Measurements from ENCODE around the gene RALGDS.

The RALGDS gene

GRCh38 chr9:133118179-133118520, 2.9 kb downstream of the RALGDS start:
- DNase-seq, result no peak
- Histone ChIP-seq H3K27ac (no peak overlapping the region), H3K36me3 (replicated peaks) (no peaks in the 10 kb centered on the region), H3K27me3 (replicated peaks) (no peaks in the 10 kb centered on the region), H3K4me3 (ENCODE audit: low read depth, low read length) (no peak overlapping the region)
- TF ChIP-seq CTCF (IDR thresholded peaks at IDR 0.05; ENCODE audit: low read depth, low read length, missing control alignments), result no peak
- in situ Hi-C loops (cut with HindIII; ENCODE audit: low pct_ligation_motif_present, low sequenced_read_pairs), result no loop called here

- DNase-seq, result no peak
- Histone ChIP-seq H3K27me3 (replicated peaks) (no peaks in the 10 kb centered on the region), H3K4me3 (ENCODE audit: low read depth, low read length) (no peak overlapping the region), H3K27ac (no peak overlapping the region), H3K36me3 (replicated peaks) (no peaks in the 10 kb centered on the region)
- no peak for TF ChIP-seq CTCF (IDR thresholded peaks at IDR 0.05; ENCODE audit: low read depth, low read length, missing control alignments)
- in situ Hi-C loops (cut with HindIII; ENCODE audit: low pct_ligation_motif_present, low sequenced_read_pairs), result no loop called here
Observed at GRCh38 chr9:133117271-133118178, 3.5 kb downstream of the RALGDS start.

GRCh38 chr9:133116346-133117231, 4.5 kb downstream of the RALGDS start:
- DNase-seq, result no peak
- in situ Hi-C loops (cut with HindIII; ENCODE audit: low pct_ligation_motif_present, low sequenced_read_pairs), result no loop called here
- no peak for TF ChIP-seq CTCF (IDR thresholded peaks at IDR 0.05; ENCODE audit: low read depth, low read length, missing control alignments)
- no peaks in the 10 kb centered on the region for H3K36me3 ChIP-seq (replicated peaks)
- no peak overlapping the region for H3K27ac ChIP-seq
- H3K4me3 ChIP-seq (ENCODE audit: low read depth, low read length), result no peak overlapping the region
- no peaks in the 10 kb centered on the region for H3K27me3 ChIP-seq (replicated peaks)

- Histone ChIP-seq H3K36me3 (replicated peaks) (no peaks in the 10 kb centered on the region), H3K27me3 (replicated peaks) (no peaks in the 10 kb centered on the region), H3K27ac (peak overlapping the region; percentile 32), H3K4me3 (ENCODE audit: low read depth, low read length) (no peak overlapping the region)
- peak; percentile 62 for DNase-seq
- TF ChIP-seq CTCF (IDR thresholded peaks at IDR 0.05; ENCODE audit: low read depth, low read length, missing control alignments), result no peak
- in situ Hi-C loops (cut with HindIII; ENCODE audit: low pct_ligation_motif_present, low sequenced_read_pairs), result no loop called here
Observed at GRCh38 chr9:133115604-133116345, 5.3 kb downstream of the RALGDS start.

GRCh38 chr9:133114886-133115603, 6.0 kb downstream of the RALGDS start:
- Histone ChIP-seq H3K4me3 (ENCODE audit: low read depth, low read length) (no peak overlapping the region), H3K27me3 (replicated peaks) (no peaks in the 10 kb centered on the region), H3K27ac (peak overlapping the region; percentile 32), H3K36me3 (replicated peaks) (no peaks in the 10 kb centered on the region)
- no peak for DNase-seq
- in situ Hi-C loops (cut with HindIII; ENCODE audit: low pct_ligation_motif_present, low sequenced_read_pairs), result no loop called here
- no peak for TF ChIP-seq CTCF (IDR thresholded peaks at IDR 0.05; ENCODE audit: low read depth, low read length, missing control alignments)
